ENCODE measurements around the gene SIGLEC10.
"Not testable (repeated sequence)": the region's sequence is repeated elsewhere in the genome, so short reads cannot be mapped to it uniquely, and the experiment has no call there.

SIGLEC10 gene

DNA sequence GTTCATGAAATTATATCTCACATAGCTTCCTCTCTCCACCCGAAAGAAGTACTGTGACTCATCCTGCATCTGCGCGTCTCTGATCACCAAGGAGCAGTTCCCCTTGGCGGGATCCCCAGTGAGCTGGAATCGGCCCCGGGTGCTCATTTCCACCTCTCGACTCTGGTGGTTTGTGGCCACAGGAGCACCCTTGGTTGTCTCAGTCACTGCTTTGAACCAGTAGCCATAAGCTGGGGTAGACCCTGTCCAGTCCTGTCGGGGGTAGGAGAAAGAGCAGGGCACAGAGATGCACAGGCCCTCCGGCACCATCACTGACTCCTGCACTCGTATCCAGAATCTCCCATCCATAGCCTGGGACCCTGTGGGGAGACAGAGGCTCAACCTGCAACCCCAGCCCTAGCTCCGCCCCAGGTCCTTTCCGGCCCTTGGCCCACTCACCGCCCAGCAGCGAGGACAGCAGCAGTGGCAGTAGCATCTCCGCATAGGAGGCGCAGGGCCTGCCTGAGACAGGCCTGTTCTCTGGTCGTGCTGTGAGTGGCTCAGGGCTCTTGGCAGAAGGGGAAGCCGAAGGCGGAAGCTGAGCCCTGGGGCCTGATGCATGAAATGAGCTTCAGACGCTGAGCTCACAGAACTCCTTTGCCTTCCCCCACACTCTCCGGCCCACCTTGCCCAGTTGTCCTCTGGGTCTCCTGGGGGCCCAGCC lies at the start of gene SIGLEC10:
SIGLEC10 (minus strand) TSS at position 536 of the 703 bp plus-strand sequence; CDS start at position 475, 61 bp downstream.
- DNase-seq (ENCODE audit: low spot score) = no peak

GRCh38 chr19:51466723-51467122 lies 49.3 kb upstream of the SIGLEC10 start:
- no peak for DNase-seq (ENCODE audit: low spot score)

GRCh38 chr19:51463976-51464581 lies 46.6 kb upstream of the SIGLEC10 start:
- DNase-seq (ENCODE audit: low spot score) = not testable (repeated sequence)

GRCh38 chr19:51462681-51463080 lies 45.2 kb upstream of the SIGLEC10 start:
- DNase-seq (ENCODE audit: low spot score) = no peak

DNA sequence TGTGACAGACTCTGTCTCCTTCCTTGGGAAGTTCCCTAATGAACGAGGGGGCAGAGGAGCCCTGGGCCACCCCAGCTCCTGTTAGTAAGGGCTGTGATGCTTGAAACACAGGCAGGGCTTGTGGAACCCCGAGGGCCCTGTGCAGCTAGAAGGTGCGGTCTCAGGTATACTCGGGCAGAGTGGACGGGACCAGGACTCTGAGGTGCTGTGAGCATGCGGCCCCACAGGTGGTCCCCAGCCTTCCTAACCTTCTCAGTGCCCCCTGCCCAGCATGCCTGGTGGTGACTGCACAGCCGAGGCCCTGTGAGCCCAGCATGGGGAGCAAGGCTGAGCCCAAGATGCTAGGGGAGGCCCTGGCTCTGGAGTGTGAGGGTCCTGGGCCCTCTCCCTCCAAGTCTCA lies 44.8 kb upstream of the SIGLEC10 start:
- DNase-seq (ENCODE audit: low spot score) = no peak

DNA sequence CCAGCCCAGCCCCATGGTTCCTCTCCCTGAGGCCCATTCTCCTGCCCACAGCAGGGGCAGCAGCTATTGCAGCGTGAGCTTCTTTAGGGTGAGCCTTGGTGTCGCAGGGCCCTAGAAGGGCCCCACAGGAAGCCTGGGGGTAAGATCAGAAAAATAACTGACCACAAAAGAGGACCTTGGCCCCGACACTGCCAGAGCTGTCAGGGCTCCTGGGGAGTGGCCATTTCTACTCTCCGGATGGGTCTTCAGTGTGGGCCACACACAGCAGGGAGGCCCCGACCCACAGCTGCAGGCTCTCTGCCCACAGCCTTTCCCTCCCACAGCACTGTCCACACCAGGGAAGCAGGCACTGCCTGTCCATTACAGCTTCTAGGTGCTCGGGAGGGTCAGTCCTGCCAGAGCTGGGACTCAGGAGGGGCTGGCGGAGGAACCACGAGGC lies 44.3 kb upstream of the SIGLEC10 start:
- no peak for DNase-seq (ENCODE audit: low spot score)

DNA sequence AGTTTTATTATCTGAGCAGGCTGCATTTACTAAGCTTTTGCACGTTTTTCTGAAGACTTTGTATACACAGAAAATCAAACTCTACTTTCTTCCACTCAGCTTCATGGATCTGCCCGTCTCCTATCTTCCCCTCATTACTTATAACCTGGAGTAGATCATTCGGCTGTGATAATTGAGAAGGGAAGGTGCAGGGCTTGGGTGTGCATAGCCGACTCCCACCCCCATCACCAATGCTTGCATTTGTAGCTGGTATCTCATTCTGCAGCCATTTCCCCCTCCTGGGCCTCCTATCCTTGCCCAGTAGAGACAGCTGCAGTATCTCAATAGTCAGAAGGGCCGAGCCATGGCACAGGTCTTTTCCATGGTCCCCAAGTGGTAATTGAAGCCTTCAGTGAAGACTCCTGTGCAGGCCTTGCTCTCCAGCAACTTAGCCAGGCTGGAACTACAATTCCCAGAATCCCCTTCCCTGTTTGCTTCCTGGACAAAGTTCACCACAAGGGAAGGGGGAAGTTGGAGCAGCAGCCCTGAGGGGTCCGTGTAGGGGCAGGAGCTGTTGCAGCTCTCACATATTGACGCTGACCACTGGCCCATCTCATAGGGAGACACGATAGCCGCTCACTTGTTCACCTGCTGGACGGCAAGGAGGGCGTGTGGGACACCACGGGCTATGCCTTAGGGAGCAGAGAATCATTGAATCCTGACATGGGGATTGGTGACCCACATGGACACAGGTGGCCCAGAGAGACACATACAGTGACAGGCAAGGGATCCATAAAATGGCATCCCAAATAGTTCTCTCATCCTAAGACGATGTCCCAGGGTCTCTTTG lies 42.9 kb upstream of the SIGLEC10 start:
- DNase-seq (ENCODE audit: low spot score) = no peak

DNA sequence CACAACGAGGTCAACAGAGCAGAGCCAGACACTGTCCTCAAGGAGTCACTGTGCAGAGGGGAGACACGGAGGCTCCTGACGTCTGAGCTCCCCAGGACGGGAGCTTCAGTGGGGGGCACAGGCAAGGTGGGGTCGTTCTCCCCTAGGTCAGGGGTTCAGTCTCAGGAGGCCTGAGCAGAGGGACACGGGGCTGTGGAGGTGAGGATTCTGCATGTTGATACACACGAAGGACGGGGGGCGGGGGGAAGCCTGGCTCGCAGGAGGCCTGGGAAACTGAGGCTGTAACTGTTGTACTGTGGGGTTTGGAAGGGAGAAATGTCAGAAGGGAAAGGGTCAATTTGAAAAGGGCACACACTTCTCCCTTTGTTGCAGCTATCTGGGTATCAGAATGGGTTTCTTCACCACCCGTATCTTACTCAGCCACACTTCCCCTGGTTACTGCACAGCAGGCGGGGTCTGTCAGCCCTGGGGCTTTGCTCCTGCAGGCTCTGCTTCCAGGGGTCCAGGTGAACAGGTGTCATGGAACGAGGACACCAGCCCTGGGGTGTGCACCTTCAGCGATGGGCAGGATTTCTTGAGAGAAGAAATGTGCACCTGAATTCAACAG lies 41.6 kb upstream of the SIGLEC10 start:
- no peak for DNase-seq (ENCODE audit: low spot score)

DNA sequence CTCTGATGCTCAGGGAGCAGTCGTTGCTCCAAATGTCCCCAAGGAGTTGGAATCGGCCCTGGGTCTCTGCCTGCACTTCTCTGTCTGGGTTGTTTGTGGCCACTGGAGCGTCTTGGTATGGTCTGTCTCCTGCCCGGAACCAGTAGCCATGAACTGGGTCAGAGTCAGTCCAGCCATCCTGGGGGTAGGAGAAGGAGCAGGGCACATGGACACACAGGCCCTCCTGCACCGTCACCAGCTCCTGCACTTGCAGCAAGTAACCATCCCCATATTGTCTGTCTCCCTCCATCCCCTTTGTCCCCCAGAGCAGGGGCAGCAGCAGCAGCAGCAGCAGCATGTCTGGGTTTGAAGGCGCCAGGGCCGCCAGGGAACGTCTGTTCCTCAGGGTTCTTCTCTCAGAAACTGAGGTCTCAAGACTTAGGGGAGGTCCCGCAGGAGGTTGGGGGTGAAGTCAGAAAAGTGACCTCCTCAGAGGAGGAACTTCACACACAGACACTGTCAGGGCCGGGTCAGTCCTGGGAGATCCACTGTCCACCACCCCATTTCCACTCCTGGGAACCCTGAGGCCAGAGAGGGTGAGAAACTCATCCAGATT lies 40.7 kb upstream of the SIGLEC10 start, which contains the start of gene SIGLEC8:
SIGLEC8 (minus strand) TSS at position 404 of the 595 bp plus-strand sequence; CDS start at position 337, 67 bp downstream.
- DNase-seq (ENCODE audit: low spot score) = no peak

GRCh38 chr19:51457351-51458013 lies 40.0 kb upstream of the SIGLEC10 start:
- DNase-seq (ENCODE audit: low spot score) = no peak

- DNase-seq (ENCODE audit: low spot score) = no peak
These were observed 39.3 kb upstream of the SIGLEC10 start for GRCh38 chr19:51456541-51457290.

DNA sequence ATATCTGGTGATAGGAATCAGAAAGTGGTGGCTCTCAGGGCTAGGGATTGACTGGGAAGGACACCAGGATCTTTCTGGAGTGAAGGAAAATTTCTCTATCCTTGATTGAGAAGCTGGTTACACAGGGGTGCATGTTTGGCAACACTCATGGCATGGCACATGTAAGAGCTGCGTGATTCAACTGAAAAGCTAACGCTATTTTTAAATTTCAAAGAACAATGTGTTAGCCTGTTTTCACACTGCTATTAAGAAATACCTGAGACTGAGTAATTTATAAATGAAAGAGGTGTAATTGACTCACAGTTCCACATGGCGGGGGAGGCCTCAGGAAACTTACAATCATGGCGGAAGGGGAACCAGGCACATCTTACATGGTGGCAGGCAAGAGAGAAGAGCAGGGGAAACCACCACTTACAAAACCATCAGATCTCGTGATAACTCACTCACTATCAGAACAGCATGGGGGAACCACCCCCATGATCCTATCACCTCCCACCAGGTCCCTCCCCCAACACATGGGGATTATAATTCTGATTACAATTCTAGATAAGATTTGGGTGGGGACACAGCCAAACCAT lies 33.4 kb upstream of the SIGLEC10 start:
- no peak for DNase-seq (ENCODE audit: low spot score)

- DNase-seq (ENCODE audit: low spot score) = no peak
These were observed 31.1 kb upstream of the SIGLEC10 start for GRCh38 chr19:51448411-51449016.

DNA sequence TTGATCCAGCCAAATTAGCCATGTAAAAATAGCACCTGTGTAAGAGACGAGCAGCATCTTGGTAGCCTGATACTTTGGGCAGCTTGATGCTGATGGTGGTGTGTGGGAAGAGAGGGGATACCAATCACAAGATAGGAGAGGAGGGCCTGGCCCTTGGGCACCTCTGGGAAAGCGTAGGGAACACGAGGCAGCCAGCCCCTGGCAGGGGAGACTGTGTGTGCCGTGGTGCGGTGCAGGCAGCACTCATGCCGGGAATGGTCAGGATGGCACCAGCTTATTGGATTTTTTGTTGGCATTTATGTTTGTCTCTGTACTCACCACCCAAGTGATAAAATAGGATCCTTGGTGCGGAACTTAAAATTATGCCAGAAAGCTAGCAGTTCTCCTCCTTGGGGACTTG lies 30.6 kb upstream of the SIGLEC10 start:
- no peak for DNase-seq (ENCODE audit: low spot score)

- DNase-seq (ENCODE audit: low spot score) = not testable (repeated sequence)
These were observed 30.1 kb upstream of the SIGLEC10 start for GRCh38 chr19:51447510-51447909.

DNA sequence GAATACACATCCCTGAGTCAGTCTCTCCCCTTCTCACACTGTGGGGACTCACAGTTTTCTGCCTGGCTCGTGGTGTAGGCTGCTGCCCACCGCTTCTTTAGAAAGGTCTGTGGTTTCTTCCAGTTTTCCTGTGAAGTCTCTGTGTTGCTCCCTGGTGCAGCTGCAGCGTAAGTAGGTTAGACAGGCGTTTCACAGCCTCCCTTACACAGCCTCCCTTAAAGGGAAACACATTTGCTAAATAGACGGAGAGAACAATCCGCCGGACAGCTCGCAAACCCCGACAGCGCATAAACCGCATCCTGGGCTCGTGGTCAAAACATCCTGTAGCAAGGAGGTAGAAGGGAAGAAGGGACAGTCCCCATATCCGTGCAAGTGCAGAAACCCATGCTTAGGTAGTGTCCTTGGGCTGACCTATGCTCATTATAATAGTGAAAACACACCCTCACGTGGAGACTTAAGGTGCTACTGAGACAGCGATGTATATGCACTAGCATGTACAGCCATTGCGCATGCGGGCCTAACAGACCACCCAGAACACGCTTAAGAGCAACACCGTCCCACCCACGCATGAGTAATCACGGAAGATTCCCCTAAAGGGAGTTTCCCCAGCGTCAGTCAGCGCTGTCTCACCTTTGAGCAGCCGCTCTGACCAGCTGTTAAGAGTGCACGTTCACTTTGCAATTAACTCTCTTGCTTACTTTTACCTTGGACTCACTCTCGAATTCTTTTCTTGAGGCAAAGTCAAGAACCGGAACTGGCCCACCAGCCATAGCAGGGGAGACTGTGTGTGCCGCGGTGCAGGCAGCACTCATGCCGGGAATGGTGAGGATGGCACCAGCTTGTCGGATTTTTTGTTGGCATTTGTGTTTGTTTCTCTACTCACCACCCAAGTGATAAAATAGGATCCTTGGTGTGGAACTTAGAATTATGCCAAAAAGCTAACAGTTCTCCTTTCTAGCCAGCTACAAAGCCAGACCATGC lies 24.3 kb upstream of the SIGLEC10 start:
- no peak for DNase-seq (ENCODE audit: low spot score)

DNA sequence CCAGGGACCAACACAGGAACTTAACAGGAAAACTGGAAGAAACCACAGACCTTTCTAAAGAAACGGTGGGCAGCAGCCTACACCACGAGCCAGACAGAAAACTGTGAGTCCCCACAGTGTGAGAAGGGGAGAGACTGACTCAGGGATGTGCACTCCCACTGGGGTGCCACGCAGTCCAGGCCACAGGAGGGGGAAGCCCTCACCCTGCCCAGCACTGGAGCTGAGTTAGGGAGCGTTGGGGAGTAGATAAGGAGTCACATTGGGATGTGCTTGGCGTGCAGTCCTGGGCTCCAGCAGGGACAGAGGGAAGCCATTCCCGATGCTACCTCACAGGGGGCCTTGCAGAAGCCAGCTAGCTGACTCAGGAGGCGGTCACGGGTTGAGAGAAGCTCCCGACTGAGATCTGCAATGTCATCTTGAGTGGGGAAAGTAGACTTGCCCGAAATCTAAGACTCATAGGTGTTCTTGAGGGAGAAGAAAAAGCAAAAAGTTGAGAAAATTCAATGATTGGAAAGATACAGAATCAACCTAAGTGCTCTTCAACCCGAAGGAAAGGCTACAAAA lies 23.5 kb upstream of the SIGLEC10 start:
- no peak for DNase-seq (ENCODE audit: low spot score)

GRCh38 chr19:51440052-51440451 lies 22.6 kb upstream of the SIGLEC10 start:
- no peak for DNase-seq (ENCODE audit: low spot score)
